Stimulated activated CD4-positive, alpha-beta T cell treated with anti-CD3 and anti-CD28 coated beads, Interleukin-4, amount 100 ng/mL, for 4 hours (primary cell): ENCODE data around the gene IFFO2.
A peak's percentile ranks its signal among the peaks of the same experiment; 100 is the strongest.

Source experiments
- DNase-seq, 2 experiments: peaks; one replicate each; pipeline ENCODE4 v3.0.0-alpha.2; 2020

Gene IFFO2

DNA sequence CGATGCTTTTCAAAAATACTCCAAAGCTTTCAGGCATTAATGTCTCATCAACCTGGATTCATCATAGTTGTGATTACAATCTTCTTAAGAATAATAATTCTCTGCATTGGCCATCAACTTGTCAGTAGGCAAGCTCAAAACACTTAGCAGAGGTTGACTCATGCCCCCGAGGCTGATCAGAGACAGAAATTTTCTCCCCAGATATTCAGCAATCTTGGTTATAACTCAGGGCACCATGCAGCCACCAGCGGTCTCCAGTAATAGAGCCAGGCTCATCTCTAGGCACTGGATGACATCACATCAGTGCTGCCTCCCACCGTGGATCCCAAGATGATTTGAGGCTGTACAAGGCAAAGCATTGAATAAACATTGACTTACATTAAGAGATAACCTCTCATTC is 14.3 kb upstream of the IFFO2 start:
- no peak for DNase-seq

GRCh38 chr1:18970358-18970757 is 13.9 kb upstream of the IFFO2 start:
- no peak for DNase-seq

- no peak for DNase-seq
These were observed 10.7 kb upstream of the IFFO2 start for GRCh38 chr1:18967066-18967690.

DNA sequence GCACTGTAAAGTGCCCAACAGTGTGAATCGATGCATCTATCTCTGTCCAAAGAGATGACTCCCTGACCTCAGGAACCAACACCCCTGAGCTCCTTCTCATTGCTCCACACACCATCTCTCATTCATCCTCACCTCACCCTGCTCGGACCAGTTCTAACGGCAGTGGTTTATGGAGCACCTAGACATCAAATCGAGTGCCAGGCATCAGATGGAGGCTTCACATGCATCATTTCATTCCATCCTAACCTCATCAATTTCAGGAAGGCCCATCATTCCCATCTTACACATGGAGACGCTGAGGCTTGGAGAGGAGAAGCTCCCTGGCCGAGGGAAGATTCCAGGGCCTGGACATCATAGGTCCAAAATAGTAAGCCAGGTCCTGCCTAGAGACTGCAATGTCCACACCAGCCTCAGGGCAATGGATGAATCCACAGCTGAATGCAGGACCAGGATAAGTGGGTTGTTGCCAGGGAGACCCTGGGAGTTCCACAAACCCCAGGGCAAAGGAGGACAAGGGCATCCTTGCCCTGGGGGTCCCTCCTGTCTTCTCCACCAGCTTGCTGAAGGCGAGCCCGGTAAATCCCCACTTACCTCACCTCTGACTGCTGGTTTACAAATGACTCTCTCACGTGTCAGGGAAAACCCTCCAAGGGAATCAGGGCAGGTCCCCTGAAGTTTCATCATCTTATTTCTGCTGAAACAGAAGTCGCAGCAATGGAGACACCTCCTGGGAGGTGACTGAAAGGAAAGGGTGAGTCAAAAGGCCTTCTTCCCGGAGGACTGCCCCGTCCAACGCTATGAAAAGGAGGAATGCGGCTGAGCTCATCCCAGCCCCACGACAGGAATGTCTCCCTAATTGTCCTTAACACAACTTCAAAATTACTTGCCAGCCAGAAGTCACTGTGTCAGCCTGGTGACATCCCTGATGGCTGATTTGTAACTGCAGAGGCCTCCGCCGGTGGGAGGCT is 9.0 kb upstream of the IFFO2 start:
- no peak for DNase-seq

DNA sequence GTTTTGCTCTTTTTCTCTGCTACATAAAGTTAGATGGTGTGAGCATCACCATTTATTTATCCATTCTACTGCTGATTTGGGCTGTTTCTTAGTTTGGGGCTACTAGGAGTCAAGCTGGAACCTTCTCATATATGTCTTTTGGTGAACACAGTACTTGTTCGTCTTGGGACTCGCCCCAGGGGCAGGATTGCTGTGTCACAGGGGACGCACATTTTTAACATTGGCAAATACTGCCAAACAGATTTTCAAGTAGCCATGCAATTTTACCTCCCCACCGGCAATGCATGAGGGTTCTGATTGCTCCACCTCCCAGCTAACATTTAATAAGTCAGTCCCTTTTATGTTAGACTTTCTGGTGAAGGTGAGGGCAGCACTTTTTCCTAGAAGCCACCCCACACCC is 7.5 kb upstream of the IFFO2 start:
- DNase-seq, result no peak

DNA sequence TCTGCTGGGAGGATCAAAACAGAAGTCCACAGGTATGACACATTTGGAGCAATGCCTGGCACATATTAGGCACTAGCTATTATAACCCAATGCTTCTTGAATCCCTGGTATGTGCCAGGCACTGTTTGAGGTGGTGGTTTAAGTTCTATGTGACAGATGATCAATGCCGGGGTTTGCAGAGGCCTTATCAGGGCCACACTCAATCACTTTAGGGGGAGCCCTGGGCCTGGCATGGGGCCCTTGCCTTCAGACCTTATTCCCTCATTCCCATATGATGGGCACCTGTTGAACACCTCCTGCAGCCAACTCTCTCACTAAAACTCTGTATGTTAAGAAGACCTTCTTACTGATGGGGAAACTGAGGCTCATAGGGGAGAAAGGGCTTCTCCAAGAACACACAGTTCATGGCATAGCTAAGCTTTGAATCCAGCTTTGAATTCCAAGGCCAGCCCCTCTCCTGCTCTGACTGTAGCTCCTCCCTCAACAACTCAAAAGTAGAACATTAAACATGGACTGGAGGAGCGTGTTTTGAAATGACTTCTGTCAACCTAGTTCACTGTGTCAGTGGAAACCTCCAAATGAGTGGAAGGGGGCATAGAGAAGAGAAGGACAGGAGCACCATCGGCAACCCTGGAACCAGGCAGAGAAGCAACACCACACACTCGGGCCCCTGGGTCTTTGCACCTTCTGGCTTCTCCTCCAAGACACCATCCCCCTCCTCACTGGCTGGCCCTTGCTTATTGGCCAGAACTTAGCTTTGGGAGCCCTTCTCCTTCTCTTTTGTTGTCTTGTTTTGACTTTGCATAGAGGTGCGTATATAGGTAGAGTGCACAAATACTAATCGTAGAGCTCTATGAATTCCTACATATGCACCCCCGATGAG is 6.6 kb upstream of the IFFO2 start:
- DNase-seq, result no peak

- DNase-seq, result no peak
These were observed 5.7 kb upstream of the IFFO2 start for GRCh38 chr1:18962121-18962721.

DNA sequence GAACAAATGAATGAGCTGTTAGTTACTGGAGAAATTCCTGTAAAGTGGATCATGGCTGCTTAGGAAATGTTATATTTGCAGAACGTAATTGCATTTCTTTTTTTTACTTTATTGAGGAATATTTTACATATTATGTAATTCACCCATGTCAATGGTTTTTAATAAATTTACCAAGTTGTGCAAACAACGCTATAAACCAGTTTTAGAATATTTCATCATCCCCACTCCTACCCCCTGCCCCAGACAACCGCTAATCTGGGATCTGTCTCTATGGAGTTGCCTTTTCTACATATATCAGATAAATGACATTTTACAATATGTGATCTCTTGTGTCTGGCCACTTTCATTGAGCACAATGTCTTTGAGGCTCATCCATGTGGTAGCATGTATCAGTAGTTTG is 4.3 kb upstream of the IFFO2 start:
- DNase-seq, result no peak

- no peak for DNase-seq
These were observed 3.9 kb upstream of the IFFO2 start for GRCh38 chr1:18960409-18960808.

DNA sequence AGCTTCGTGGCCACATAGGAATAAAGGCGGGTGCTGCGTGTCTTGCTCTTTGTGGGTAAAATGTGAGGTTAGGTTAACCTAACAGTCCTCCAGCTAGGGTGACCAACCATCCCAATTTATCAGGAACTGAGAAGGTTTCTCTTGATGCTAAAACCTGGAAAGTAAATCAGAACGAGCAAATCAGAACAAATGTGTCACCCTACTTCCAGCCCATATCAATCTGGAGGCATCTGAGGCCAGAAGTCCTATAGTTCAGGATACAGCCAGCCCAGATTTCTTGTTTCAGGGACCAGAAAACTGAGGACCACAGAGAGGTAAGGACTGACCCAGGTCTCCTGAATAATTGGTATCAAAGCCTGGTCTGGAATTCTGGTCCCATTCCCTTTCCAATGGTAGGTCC is 3.1 kb upstream of the IFFO2 start:
- no peak for DNase-seq

- no peak for DNase-seq
These were observed 1.2 kb upstream of the IFFO2 start for GRCh38 chr1:18957532-18958300.

DNA sequence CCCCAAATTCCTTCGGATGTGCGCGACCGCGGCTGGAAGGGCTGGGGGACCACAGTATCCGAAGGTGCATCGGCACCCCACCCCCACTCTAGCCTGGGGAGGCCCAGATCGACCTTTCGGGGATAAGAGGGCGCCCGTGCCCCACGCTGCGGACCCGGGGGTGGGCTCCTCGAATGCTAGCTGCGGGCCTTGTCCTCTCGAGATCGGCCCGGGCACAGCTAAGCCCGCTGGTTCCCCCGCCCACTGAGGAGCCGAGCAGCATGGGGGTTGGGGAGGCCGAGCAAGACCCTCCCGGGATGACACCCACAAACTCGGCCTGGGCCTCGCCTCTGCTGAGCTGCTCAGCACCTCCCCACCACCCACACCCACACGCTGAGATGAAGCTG is 653 bp upstream of the IFFO2 start:
- no peak for DNase-seq

DNA sequence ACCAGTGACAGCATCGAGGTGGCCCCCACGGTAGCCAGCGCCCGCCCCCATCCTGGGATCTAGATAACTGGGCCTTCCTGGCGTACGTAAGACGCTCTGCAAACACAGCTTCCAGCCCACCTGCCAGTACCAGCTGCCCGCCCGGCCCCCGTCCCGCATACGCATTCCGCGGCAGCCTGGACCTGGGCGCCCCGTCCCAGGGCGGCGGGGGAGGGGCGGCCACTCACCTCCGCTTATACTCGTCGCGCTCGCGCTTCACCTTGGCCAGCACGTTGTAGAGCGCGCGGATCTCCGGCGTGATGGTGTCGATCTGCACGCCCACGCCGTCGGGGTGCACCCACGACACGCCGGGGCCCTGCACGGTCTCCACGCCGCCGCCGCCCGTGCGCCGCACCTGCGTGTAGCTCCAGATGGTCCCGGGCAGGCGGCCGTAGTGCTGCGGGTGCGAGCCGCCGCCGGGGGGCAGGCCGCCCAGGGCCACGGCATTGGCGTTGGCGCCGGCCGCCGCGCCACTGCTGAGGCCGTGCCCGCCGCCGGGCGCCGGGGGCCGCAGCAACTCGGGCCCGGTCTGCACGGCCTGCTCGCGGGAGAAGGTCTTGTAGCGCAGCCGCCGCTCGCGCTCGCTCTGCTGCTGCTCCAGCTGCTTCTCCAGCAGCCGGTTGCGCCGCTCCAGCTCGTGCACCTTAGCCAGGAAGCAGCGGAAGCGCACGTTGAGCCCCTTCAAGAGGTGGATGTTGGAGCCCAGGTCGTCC is 859 bp downstream of the IFFO2 start:
- DNase-seq, result peak; percentile 60 to 74

- no peak for DNase-seq
These were observed 1.4 kb downstream of the IFFO2 start for GRCh38 chr1:18955131-18955440.

DNA sequence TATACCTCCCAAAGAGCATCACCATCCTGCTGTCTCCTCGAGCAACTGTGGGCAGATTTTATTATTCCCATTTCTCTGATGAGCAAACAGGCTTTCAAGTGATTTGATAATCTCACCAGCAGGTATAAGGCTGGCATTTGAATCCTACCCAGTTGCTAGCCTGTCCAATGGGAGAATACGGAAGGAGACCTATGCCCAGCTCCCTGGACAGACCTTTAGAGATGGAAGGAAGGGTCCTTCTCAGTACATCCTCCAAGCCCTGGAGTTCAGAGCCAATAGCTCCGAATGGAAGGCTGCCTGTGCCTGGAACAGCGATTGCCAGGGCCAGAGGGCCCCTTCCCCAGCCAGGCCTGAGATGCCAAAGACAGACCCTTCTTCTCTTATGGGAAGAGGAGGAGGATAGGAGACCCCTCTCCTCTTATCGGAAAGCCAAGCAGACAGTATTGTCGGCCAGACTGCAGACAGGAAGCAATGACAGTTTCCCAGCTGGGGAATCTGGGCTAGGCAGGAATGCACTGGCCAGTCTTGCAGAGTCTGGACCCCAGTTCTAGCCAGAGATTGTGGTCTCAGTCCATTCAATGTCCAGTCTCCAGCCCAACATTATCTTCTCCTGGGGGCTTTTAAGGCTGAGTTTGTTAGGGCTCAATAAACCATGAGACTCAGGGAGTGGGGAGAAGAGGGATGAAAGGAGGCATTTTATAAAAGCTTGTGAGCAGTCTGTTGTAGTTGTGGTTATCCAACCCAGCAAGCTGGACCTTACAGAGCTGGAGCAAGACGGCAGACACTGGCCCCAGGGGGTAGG is 2.0 kb downstream of the IFFO2 start:
- DNase-seq, result no peak

DNA sequence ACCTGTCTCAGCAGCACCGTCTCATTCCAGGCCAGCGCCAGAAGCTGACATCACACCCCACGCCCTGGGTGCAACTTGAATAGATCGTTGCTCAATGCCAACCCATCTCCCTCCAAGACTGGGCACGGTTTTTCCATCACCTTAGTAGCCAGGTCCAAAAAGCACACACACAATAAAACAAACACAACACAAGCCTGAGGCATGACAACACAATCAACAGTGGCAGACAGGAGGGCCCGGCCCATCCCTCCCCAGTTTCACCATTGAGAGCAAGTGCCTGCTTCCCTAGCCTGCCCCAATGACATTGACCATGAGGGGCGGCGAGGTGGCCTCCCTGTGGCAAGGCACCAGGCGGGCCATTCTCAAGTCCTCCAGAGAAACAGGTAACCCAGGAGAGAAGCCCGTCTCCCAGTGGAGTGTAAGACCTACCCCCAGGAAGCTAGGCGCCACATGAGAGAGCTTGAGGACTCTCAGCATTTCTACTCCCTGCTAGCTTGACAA is 2.7 kb downstream of the IFFO2 start:
- no peak for DNase-seq

GRCh38 chr1:18951818-18952391 is 4.6 kb downstream of the IFFO2 start:
- peak; percentile 43 to 63 for DNase-seq

DNA sequence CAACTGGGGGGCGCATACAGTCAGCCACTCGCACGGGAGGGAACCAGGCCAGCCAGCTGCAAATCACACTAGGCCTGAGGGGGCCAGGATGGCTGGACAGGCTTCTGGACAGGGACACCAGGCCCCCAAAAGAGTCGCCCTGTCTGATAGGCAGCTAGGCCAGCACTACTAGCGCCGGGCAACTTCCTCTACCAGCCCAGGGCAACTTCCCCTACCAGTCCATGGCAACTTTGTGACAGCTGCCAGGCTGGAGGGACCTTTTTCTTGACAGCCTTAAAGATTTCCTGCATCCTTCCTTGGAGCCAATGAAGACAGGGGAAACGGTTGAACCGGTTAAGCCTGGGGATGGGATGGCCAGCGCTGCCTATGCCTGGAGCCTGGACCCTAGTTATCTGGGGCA is 5.1 kb downstream of the IFFO2 start:
- DNase-seq, result no peak

- DNase-seq, result peak in 1 of 2 experiments; percentile 16
These were observed 6.0 kb downstream of the IFFO2 start for GRCh38 chr1:18950401-18951026.
